Skeletal muscle tissue (tissue), 4 donors: ENCODE results near the gene CDK5RAP2. TPM values are rescaled to one million over a fixed set of nuclear protein-coding genes. Genes with fewer than 3 reads are reported as not detected.

Source experiments
- H3K27ac ChIP-seq: one replicate; pipeline ENCODE4 v1.7.0; 2013; ENCODE audit warnings: mild to moderate bottlenecking, low read depth, low read length, inconsistent platforms
- H3K27me3 ChIP-seq, 3 donors: one replicate each; pipeline ENCODE4 v1.7.0; 2013; ENCODE audit warnings: low read length in 3 of 3; ENCODE audit not compliant: control insufficient read depth in 3 of 3, insufficient read depth in 3 of 3
- H3K36me3 ChIP-seq, 3 donors: one replicate each; pipeline ENCODE4 v1.7.0; 2013; ENCODE audit warnings: low read length in 3 of 3; ENCODE audit not compliant: control insufficient read depth in 3 of 3, insufficient read depth in 3 of 3
- H3K4me1 ChIP-seq, 3 donors: one replicate each; pipeline ENCODE4 v1.7.0; 2013; ENCODE audit warnings: low read length in 3 of 3, mild to moderate bottlenecking in 3 of 3; ENCODE audit not compliant: control insufficient read depth in 3 of 3, insufficient read depth in 3 of 3
- H3K4me3 ChIP-seq, 3 donors: one replicate each; pipeline ENCODE4 v1.7.0; 2013; ENCODE audit warnings: low read length in 3 of 3
- H3K9ac ChIP-seq, 3 donors: one replicate each; pipeline ENCODE4 v1.7.0; 2013; ENCODE audit warnings: low read length in 3 of 3, mild to moderate bottlenecking in 3 of 3, moderate library complexity in 2 of 3, low read depth in 1 of 3
- H3K9me3 ChIP-seq, 3 donors: one replicate each; pipeline ENCODE4 v1.7.0; 2013; ENCODE audit warnings: low read length in 3 of 3; ENCODE audit not compliant: control insufficient read depth in 3 of 3
- total RNA-seq: library from RNA; depleted of rRNA; stranded (reverse); fragments of >200 nt; gene quantifications from one replicate; pipeline ENCODE4 v1.2.3, GENCODE V29; 2014
- donor health status: Osteomylitis.

Gene CDK5RAP2
- total RNA-seq, 1 donor from 2014 or later, result 38.1 TPM

DNA sequence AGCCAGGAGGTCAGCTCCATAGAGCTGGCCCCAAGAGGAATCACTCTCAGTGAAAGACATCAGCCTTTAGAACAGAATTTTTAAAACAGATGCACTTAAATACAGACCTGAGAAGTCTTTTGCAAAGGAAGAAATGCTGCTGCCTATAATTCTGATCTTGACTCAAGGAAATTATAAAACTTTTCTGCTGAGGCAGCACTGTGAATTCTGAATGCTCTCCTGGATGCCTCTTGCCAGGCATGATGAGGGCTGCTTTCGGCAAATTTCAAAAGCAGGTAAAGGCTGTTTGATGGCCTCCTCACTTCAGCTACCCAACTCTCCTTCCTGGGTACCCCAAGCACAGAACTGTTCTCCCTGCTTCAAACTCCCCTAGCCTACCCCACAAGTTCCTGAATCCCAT lies 174.8 kb downstream of the CDK5RAP2 start:
- Histone ChIP-seq H3K9me3 (no peaks in the 10 kb centered on the region), H3K27ac (no peak overlapping the region), H3K4me3 (no peak overlapping the region), H3K4me1 (peaks cover 0 to 6% (median under 1%) of the 10 kb centered on the region in 3 donors), H3K36me3 (peaks cover 63 to 71% (median 67%) of the 10 kb centered on the region in 3 donors), H3K9ac (no peak overlapping the region), H3K27me3 (no peaks in the 10 kb centered on the region)

DNA sequence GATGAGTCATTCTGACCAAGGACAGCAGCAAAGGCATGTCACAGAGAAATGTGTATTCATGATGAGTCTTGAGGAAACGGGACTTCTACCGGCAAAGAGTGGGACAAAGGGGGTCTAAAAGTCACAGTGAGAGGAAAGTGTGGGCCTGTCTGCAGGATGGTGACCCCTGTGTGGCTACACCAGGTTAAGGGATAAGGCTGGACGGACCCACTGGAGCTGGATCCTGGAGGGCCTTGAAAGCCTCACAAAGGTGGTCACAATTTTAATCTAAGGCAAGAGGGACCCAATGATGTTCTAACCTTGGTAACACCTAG lies 176.5 kb downstream of the CDK5RAP2 start:
- Histone ChIP-seq H3K27ac (peak overlapping the region; percentile 34), H3K9me3 (no peaks in the 10 kb centered on the region), H3K36me3 (peaks cover 63 to 66% (median 66%) of the 10 kb centered on the region in 3 donors), H3K4me1 (peaks cover 0 to 6% (median 0%) of the 10 kb centered on the region in 3 donors), H3K27me3 (no peaks in the 10 kb centered on the region), H3K4me3 (no peak overlapping the region), H3K9ac (no peak overlapping the region)

DNA sequence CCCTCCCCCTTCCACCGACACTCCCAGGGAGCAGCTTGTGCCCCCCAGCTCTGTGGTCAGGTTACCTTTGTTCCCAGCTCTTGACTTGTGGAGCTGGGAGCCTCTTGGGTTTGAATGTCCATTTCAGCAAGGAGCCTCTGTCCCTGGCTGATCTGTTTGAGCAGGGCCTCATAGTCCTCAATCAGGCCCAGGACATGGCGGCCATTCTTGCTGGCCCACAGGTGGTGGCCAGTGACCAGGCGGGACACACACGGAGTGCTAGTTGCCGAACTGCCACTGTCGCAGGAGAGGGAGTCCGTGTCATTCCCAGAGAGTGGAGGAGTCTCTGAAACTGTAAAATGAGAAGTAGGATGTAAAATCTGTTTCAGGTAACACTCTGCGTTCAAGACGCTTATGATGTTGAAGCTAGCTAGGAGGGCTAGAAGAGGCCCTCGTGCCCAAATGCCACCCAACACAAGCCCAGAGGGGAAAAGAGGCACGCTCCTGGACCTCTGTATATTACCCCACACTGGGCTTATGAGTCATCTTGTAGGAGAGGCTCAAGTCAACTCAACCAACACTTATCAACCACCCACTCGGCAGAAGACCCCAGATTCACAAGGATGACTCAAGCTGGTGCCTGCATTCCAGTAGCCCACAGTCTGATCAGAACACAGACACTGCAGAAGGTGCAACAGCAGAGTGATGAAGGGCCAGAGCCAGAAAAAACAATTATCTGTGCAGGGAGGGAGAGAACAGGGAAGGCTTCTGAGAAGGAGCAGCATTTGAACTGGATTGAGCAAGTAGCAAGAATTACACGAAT lies 177.0 kb downstream of the CDK5RAP2 start:
- H3K4me1 ChIP-seq, result peaks cover 0 to 6% (median 0%) of the 10 kb centered on the region in 3 donors
- H3K27ac ChIP-seq, result peak overlapping the region; percentile 34
- no peaks in the 10 kb centered on the region for H3K27me3 ChIP-seq
- peaks cover 57 to 64% (median 62%) of the 10 kb centered on the region in 3 donors for H3K36me3 ChIP-seq
- H3K9ac ChIP-seq, result no peak overlapping the region
- no peaks in the 10 kb centered on the region for H3K9me3 ChIP-seq
- H3K4me3 ChIP-seq, result no peak overlapping the region

DNA sequence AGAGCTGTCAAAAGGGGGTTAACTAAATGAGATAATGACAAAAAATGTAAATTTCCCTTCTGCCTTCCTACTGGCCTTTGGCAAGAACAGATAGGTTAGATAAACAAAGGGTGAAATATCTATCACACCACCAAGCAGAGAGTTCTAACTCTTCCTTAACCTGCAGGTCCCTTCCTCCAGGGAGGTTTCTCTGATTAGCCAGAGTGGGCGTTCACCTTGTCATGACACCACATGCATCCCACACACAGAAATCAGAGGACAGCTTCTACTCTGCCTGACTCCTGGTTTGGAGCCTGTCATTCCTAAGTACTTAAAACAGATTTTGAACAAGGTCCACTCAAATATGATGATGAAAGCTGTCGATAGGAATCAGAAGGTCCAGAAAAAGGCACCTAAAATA lies 180.0 kb downstream of the CDK5RAP2 start:
- Histone ChIP-seq H3K27me3 (no peaks in the 10 kb centered on the region), H3K36me3 (peaks cover 44 to 73% (median 65%) of the 10 kb centered on the region in 3 donors), H3K9me3 (no peaks in the 10 kb centered on the region), H3K27ac (no peak overlapping the region), H3K4me3 (no peak overlapping the region), H3K4me1 (peaks cover 0 to 11% (median 0%) of the 10 kb centered on the region in 3 donors), H3K9ac (no peak overlapping the region)

DNA sequence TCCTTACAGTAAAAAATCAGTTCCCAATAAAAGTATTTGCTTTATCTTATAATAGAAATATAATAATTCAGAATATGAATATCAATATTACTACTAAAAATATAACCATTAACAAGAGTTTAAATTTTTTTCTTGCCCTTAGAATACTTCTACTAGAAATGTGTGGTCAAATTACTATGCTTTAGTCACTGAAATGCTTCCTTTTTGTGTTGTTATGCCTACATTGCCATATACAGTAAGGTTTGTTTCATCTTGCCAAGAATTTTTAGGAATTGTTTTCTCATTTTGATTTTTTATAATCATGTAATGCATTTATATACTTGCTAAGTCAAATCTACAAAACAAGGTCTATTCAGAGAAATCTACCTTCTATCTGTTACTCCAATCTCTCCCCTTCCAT lies 181.7 kb downstream of the CDK5RAP2 start:
- no peaks in the 10 kb centered on the region for H3K27me3 ChIP-seq
- H3K4me3 ChIP-seq, result no peak overlapping the region
- no peak overlapping the region for H3K9ac ChIP-seq
- H3K4me1 ChIP-seq, result peaks cover 0 to 17% (median 0%) of the 10 kb centered on the region in 3 donors
- H3K27ac ChIP-seq, result no peak overlapping the region
- H3K36me3 ChIP-seq, result peaks cover 47 to 75% (median 66%) of the 10 kb centered on the region in 3 donors
- H3K9me3 ChIP-seq, result no peaks in the 10 kb centered on the region

DNA sequence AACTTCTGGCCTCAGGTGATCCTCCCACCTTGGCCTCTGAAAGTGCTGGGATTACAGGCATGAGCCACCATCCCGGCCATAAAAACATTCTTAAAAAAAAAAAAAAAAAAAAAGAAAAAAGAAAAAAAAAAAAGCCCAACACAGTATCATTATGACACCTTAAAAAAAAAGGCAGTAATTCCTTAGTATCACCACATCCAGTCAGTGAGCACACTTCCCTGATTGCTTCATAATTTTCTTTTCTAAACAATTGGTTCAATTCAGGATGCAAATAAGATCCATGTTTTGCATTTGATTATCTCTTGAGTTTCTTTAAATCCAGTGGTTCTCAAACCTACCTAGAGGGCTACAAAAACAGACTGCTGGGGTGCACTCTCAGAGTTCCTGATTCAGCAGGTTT lies 182.5 kb downstream of the CDK5RAP2 start:
- peaks cover 48 to 73% (median 66%) of the 10 kb centered on the region in 3 donors for H3K36me3 ChIP-seq
- H3K4me1 ChIP-seq, result peaks cover 0 to 22% (median 4%) of the 10 kb centered on the region in 3 donors
- no peak overlapping the region for H3K9ac ChIP-seq
- no peaks in the 10 kb centered on the region for H3K9me3 ChIP-seq
- H3K4me3 ChIP-seq, result no peak overlapping the region
- H3K27me3 ChIP-seq, result no peaks in the 10 kb centered on the region
- no peak overlapping the region for H3K27ac ChIP-seq

DNA sequence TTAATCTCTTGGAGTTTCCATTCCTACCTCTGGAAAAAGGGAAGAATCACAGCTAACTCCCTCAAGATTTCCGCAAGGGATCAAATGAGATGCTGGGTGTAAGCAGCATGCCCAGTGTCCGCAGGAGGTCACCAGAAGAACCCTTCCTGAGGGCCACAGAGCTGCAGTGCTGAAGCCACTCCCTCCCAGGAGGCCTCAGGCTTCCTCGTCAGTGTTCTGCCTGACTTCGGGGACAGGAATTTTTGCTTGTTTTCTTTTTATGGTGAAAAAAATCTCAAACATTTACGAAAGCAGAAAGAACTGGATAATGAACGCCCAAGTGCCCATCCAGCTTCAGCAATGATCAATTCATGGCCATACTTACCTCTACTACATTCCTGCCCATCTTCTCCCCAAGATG lies 183.0 kb downstream of the CDK5RAP2 start:
- Histone ChIP-seq H3K27ac (no peak overlapping the region), H3K4me3 (no peak overlapping the region), H3K36me3 (peaks cover 49 to 70% (median 68%) of the 10 kb centered on the region in 3 donors), H3K9ac (no peak overlapping the region), H3K9me3 (no peaks in the 10 kb centered on the region), H3K4me1 (peaks cover 0 to 22% (median 4%) of the 10 kb centered on the region in 3 donors), H3K27me3 (no peaks in the 10 kb centered on the region)

DNA sequence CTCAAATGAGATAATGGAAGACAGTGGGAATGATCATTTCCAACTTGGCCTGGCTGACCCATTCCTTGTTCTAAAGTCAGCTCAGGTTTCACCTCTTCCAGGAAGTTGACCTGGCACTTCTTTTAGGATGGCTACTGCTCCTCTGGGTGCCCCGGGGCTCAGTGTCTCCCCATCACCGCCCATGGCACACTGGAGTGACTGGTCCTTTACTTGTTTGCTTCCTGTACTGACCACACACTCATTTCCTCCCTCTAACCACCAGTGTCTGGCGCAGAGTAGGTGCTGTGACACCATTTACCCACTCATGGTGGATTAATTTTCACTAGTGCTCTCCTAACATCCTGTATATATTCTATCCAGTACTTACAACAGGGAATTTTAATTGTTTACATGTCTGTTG lies 183.5 kb downstream of the CDK5RAP2 start:
- Histone ChIP-seq H3K9me3 (no peaks in the 10 kb centered on the region), H3K4me1 (peaks cover 0 to 26% (median 6%) of the 10 kb centered on the region in 3 donors), H3K36me3 (peaks cover 53 to 73% (median 71%) of the 10 kb centered on the region in 3 donors), H3K27me3 (no peaks in the 10 kb centered on the region), H3K9ac (no peak overlapping the region), H3K4me3 (no peak overlapping the region), H3K27ac (no peak overlapping the region)

DNA sequence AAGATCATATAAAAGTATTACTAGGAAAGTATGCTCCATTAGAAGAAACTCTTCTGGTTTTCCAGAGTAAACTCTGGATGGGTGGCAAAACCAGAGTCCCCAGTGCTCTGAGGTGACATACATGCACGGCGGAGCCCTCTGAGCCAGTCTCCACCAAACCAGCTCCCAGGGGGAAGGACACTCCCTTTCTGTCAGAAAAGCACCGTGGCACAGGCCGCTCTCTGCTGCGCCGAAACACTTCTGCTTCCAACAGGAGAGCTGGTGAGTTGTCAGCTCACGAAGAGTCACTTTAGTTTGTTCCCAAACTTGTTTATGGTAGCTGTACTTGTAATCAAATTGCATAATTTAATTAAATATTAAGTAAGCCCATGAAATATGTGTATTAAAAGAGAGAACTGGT lies 184.6 kb downstream of the CDK5RAP2 start:
- H3K9me3 ChIP-seq, result no peaks in the 10 kb centered on the region
- H3K36me3 ChIP-seq, result peaks cover 56 to 72% (median 71%) of the 10 kb centered on the region in 3 donors
- peaks cover 2 to 37% (median 11%) of the 10 kb centered on the region in 3 donors for H3K4me1 ChIP-seq
- no peak overlapping the region for H3K9ac ChIP-seq
- no peak overlapping the region for H3K4me3 ChIP-seq
- H3K27ac ChIP-seq, result no peak overlapping the region
- no peaks in the 10 kb centered on the region for H3K27me3 ChIP-seq

DNA sequence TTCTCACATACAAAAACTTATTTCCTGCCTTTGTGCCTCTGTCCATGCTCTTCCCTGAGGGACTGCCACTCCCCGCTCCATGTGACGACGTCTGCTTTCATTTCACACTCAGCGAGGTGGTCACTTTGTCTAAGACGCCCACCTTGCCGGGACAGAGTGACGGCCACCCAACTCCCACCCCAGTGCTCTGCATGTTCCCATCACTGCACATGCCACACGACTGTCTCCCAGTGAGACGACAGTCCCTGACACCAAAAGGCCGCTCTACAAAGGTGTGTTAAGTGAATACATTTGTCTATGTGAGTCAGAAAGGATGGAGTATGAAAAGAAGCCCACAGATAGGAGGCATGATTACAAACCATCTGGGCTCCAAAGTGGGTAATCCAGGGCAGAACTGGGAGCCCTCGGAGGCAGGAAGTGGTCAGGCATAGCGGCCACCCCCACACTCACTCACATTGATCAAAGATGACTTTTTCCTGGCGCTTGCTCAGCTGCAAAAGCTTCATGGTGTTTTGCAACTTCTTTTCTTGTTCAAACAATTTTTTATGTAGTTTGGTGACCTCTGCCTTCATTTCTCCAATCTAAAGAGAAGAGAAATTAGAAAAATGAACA lies 185.8 kb downstream of the CDK5RAP2 start:
- Histone ChIP-seq H3K9ac (peak overlapping the region in 1 of 3 donors; percentile 3), H3K4me1 (peaks cover 6 to 47% (median 15%) of the 10 kb centered on the region in 3 donors), H3K27me3 (no peaks in the 10 kb centered on the region), H3K4me3 (no peak overlapping the region), H3K27ac (no peak overlapping the region), H3K36me3 (peaks cover 55 to 71% (median 66%) of the 10 kb centered on the region in 3 donors), H3K9me3 (no peaks in the 10 kb centered on the region)
